Measurements from ENCODE around the gene SCAMP5. TPM values are rescaled to one million over a fixed set of nuclear protein-coding genes. Genes with fewer than 3 reads are reported as not detected.

SCAMP5 gene
- total and polyA plus RNA-seq, 2 of the 13 experiments (the other 11 are each of a cell fraction or from before 2014, with no cell fraction given): 34.3 to 49.0 TPM

DNA sequence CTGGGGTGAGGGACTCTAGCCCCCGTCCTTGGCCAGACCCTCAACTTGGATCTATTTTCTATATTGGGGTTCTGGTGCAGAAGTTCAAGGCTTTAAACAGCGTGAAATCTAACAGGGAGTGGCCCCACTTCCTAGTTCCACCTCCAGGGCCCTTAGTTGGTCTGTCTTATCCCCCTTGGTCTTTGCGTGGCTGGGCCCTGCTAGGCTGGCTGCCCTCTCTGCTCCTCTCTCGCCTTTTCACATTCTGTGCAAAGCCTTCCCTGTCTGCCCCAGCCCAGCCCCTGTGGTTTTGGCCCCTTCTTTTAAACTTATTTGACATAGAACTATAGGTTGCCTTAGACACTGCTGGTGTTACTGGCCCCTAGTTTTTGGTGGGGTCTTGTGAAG is 33.6 kb downstream of the SCAMP5 start:
- TF ChIP-seq ZNF30 (CRISPR knock-in tag; IDR thresholded peaks at IDR 0.05) (no peak), CREB3 (CRISPR knock-in tag; IDR thresholded peaks at IDR 0.05) (0 out of 2 replicates have a peak, but pooled peaks have one; percentile 36)
- DNase-seq (ENCODE audit: low spot score) (no peak), ATAC-seq (peak; percentile 37), FAIRE-seq (no peak)
- no peak overlapping the region for H2AFZ ChIP-seq (ENCODE audit: low read length)
- H3K4me2 ChIP-seq (ENCODE audit: low read depth, low read length): no peak overlapping the region
- no peaks in the 10 kb centered on the region for H3K27me3 ChIP-seq (ENCODE audit: control insufficient read depth in 1 of 2, insufficient read depth in 2 of 2, low read length in 2 of 2)
- peaks cover 13% of the 10 kb centered on the region for H3K79me2 ChIP-seq (ENCODE audit: insufficient read depth, low read length)
- H3K4me3 ChIP-seq (replicated peaks in 1 of 3; ENCODE audit: insufficient read depth in 1 of 3, low read depth in 2 of 3, low read length in 3 of 3): no peak overlapping the region
- no peak overlapping the region for H3K9ac ChIP-seq (ENCODE audit: insufficient read depth, low read depth, low read length)
- BruUV-seq (replicated peaks): no TSS peak
- WGBS (ENCODE audit: low lambda C conversion rate): 83% methylated on average over 4 of the region's 4 CpGs
- no peaks in the 10 kb centered on the region for H4K20me1 ChIP-seq (ENCODE audit: insufficient read depth, low read length)
- no peaks in the 10 kb centered on the region for H3K9me3 ChIP-seq (ENCODE audit: low read length)
- intact Hi-C loops (cut with micrococcal nuclease; ENCODE audit: unreplicated experiment) (loop anchor here (1.0 kb wide), 1 partner anchor 176 kb away; no protein-coding TSS in a partner anchor), in situ Hi-C loops (cut with HindIII; ENCODE audit: extremely low pct_ligation_motif_present, low pct_unique_long_range_greater_than_20kb) (no loop called here)
- H3K4me1 ChIP-seq (ENCODE audit: insufficient read depth, low read length): peaks cover 37% of the 10 kb centered on the region
- peaks cover 0 to 4% of the 10 kb centered on the region in 2 experiments; a peak in 3 of 5 replicates for H3K36me3 ChIP-seq (replicated peaks in 1 of 2; ENCODE audit: control insufficient read depth in 1 of 2, insufficient read depth in 2 of 2, low read length in 2 of 2)
- ChIA-PET CTCF (ENCODE audit: low intra/inter-chr PET ratio, low total read pairs) (interaction anchor here (2.1 to 2.7 kb wide), 2 partner anchors 173 to 176 kb away, joined by 10 to 37 read pairs; partner anchors contain the start of gene C15orf39), POLR2A (interaction anchor here (1.1 to 2.3 kb wide), 4 partner anchors 14 to 175 kb away, joined by 3 to 8 read pairs (median 6); partner anchors contain the start of gene C15orf39)
- no peak overlapping the region for H3K27ac ChIP-seq (ENCODE audit: extremely low read length, insufficient read depth, low read length)

GRCh38 chr15:75029378-75030022 is 34.1 kb downstream of the SCAMP5 start:
- peaks cover 0 to 4% of the 10 kb centered on the region in 2 experiments; a peak in 3 of 5 replicates for H3K36me3 ChIP-seq (replicated peaks in 1 of 2; ENCODE audit: control insufficient read depth in 1 of 2, insufficient read depth in 2 of 2, low read length in 2 of 2)
- H3K27ac ChIP-seq (ENCODE audit: extremely low read length, insufficient read depth, low read length): no peak overlapping the region
- no peak overlapping the region for H3K4me2 ChIP-seq (ENCODE audit: low read depth, low read length)
- no TSS peak for BruUV-seq (replicated peaks)
- peak; percentile 66 for DNase-seq (ENCODE audit: low spot score)
- ATAC-seq: peak; percentile 90
- no peaks in the 10 kb centered on the region for H4K20me1 ChIP-seq (ENCODE audit: insufficient read depth, low read length)
- H3K79me2 ChIP-seq (ENCODE audit: insufficient read depth, low read length): peaks cover 8% of the 10 kb centered on the region
- ChIA-PET CTCF (ENCODE audit: low intra/inter-chr PET ratio, low total read pairs) (interaction anchor here (2.1 to 2.7 kb wide), 2 partner anchors 173 to 175 kb away, joined by 10 to 37 read pairs; partner anchors contain the start of gene C15orf39), POLR2A (interaction anchor here (0.6 to 2.3 kb wide), 5 partner anchors 14 to 175 kb away, joined by 3 to 8 read pairs (median 5); partner anchors contain the start of gene C15orf39)
- peaks cover 35% of the 10 kb centered on the region for H3K4me1 ChIP-seq (ENCODE audit: insufficient read depth, low read length)
- no peak overlapping the region for H3K9ac ChIP-seq (ENCODE audit: insufficient read depth, low read depth, low read length)
- no peak overlapping the region for H2AFZ ChIP-seq (ENCODE audit: low read length)
- in situ Hi-C loops (cut with HindIII; ENCODE audit: extremely low pct_ligation_motif_present, low pct_unique_long_range_greater_than_20kb) (no loop called here), intact Hi-C loops (cut with micrococcal nuclease; ENCODE audit: unreplicated experiment) (loop anchor here (1.0 to 10.0 kb wide), 2 partner anchors 176 to 275 kb away; no protein-coding TSS in a partner anchor)
- no peak overlapping the region for H3K4me3 ChIP-seq (replicated peaks in 1 of 3; ENCODE audit: insufficient read depth in 1 of 3, low read depth in 2 of 3, low read length in 3 of 3)
- H3K27me3 ChIP-seq (ENCODE audit: control insufficient read depth in 1 of 2, insufficient read depth in 2 of 2, low read length in 2 of 2): no peaks in the 10 kb centered on the region
- WGBS (ENCODE audit: low lambda C conversion rate): 62% methylated on average over 9 of the region's 12 CpGs
- peak; percentile 86 for FAIRE-seq
- no peaks in the 10 kb centered on the region for H3K9me3 ChIP-seq (ENCODE audit: low read length)
- TF ChIP-seq ZFY (CRISPR knock-in tag; IDR thresholded peaks at IDR 0.05) (peak; percentile 35; the same call in 1 of the 2 replicates), SMAD3 (CRISPR knock-in tag; IDR thresholded peaks at IDR 0.05) (0 out of 2 replicates have a peak, but pooled peaks have one; percentile 37), RNF2 (conservative IDR thresholded peaks at IDR 0.05; ENCODE audit: low read depth) (no peak)
- TF ChIP-seq, protein P1, sequence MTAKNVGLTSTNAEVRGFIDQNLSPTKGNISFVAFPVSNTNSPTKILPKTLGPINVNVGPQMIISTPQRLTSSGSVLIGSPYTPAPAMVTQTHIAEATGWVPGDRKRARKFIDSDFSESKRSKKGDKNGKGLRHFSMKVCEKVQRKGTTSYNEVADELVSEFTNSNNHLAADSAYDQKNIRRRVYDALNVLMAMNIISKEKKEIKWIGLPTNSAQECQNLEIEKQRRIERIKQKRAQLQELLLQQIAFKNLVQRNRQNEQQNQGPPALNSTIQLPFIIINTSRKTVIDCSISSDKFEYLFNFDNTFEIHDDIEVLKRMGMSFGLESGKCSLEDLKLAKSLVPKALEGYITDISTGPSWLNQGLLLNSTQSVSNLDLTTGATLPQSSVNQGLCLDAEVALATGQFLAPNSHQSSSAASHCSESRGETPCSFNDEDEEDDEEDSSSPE (CRISPR knock-in tag; IDR thresholded peaks at IDR 0.05): peak; percentile 38; the same call in 1 of the 2 replicates
- TF ChIP-seq, protein P2, sequence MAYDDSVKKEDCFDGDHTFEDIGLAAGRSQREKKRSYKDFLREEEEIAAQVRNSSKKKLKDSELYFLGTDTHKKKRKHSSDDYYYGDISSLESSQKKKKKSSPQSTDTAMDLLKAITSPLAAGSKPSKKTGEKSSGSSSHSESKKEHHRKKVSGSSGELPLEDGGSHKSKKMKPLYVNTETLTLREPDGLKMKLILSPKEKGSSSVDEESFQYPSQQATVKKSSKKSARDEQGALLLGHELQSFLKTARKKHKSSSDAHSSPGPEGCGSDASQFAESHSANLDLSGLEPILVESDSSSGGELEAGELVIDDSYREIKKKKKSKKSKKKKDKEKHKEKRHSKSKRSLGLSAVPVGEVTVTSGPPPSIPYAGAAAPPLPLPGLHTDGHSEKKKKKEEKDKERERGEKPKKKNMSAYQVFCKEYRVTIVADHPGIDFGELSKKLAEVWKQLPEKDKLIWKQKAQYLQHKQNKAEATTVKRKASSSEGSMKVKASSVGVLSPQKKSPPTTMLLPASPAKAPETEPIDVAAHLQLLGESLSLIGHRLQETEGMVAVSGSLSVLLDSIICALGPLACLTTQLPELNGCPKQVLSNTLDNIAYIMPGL (CRISPR knock-in tag; IDR thresholded peaks at IDR 0.05; ENCODE audit: borderline replicate concordance in 1 of 2, low read depth in 1 of 2): peak in 1 of 2 experiments; percentile 35; a peak in 1 of 4 replicates
- TF ChIP-seq, protein P3, sequence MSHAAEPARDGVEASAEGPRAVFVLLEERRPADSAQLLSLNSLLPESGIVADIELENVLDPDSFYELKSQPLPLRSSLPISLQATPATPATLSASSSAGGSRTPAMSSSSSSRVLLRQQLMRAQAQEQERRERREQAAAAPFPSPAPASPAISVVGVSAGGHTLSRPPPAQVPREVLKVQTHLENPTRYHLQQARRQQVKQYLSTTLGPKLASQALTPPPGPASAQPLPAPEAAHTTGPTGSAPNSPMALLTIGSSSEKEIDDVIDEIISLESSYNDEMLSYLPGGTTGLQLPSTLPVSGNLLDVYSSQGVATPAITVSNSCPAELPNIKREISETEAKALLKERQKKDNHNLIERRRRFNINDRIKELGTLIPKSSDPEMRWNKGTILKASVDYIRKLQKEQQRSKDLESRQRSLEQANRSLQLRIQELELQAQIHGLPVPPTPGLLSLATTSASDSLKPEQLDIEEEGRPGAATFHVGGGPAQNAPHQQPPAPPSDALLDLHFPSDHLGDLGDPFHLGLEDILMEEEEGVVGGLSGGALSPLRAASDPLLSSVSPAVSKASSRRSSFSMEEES (CRISPR knock-in tag; IDR thresholded peaks at IDR 0.05): 0 out of 2 replicates have a peak, but pooled peaks have one; percentile 40

Measured in HepG2 (cell line).